Lower lobe of right lung (tissue), 2 donors: ENCODE results near the gene SS18. TPM values are rescaled to one million over a fixed set of nuclear protein-coding genes. Genes with fewer than 3 reads are reported as not detected.

ENCODE experiments used
- ATAC-seq, 2 donors: fragments of 200-7000 bp; cut with Tn5 transposase; one replicate each; pipeline ENCODE4 v1.9.1; 2020 to 2022; ENCODE audit warnings: mild to moderate bottlenecking in 2 of 2, moderate library complexity in 2 of 2
- DNase-seq: peaks from one replicate; pipeline ENCODE4 v3.0.0-alpha.2; 2020
- H3K27ac ChIP-seq: fragments of 200-600 bp; one replicate; pipeline ENCODE4 v1.8.0; 2022
- H3K27me3 ChIP-seq: fragments of 200-600 bp; one replicate; pipeline ENCODE4 v1.8.0; 2022; ENCODE audit warnings: low read depth
- H3K36me3 ChIP-seq: fragments of 200-600 bp; one replicate; pipeline ENCODE4 v1.8.0; 2022; ENCODE audit warnings: mild to moderate bottlenecking
- H3K4me1 ChIP-seq: fragments of 200-600 bp; one replicate; pipeline ENCODE4 v1.8.0; 2022
- H3K4me3 ChIP-seq: fragments of 200-600 bp; one replicate; pipeline ENCODE4 v1.8.0; 2022; ENCODE audit warnings: mild to moderate bottlenecking
- H3K9me3 ChIP-seq: fragments of 200-600 bp; one replicate; pipeline ENCODE4 v1.8.0; 2022
- intact Hi-C: fragments of 100-400 bp; cut with DNase I; formaldehyde crosslinking; loops from one replicate; pipeline ENCODE4 v1.11.0; 2022
- total RNA-seq: library from RNA; stranded (reverse); fragmentation: NEBNext Ultra II Directional; extraction: Animal tissue kit (Norgen Biotek cat#: 25700); gene quantifications from one replicate; pipeline ENCODE4 v1.2.1, GENCODE V29; 2021
- TF ChIP-seq, protein P1 (sequence below): fragments of 200-600 bp; IDR thresholded peaks from one replicate; pipeline ENCODE4 v1.8.0; 2022; ENCODE audit warnings: antibody characterized with exemption, mild to moderate bottlenecking
- donor health status: DM: no; HTN: yes; CAD: no; lungs with severe emphysema.

SS18 gene
- total RNA-seq, 1 donor from 2014 or later, result 57.1 TPM

DNA sequence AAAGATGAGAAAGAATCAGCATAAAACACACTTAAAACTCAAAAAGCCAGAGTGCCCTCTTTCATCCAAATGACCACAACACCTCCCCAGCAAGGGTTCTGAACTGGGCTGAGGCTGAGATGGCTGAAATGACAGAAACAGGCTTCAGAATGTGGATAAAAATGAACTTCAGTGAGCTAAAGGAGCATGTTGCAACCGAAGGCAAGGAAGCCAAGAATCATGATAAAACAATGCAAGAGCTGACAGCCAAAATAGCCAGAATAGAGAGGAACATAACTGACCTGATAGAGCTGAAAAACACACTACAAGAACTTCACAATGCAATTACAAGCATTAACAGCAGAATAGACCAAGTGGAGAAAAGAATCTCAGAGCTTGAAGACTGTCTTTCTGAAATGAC is 31.1 kb upstream of the SS18 start:
- H3K9me3 ChIP-seq, result peaks cover 6% of the 10 kb centered on the region
- intact Hi-C loops, result no loop called here

GRCh38 chr18:26119246-26119645 is 28.8 kb upstream of the SS18 start:
- Histone ChIP-seq H3K27ac (no peak overlapping the region), H3K4me3 (no peak overlapping the region), H3K9me3 (peaks cover 6% of the 10 kb centered on the region), H3K27me3 (no peaks in the 10 kb centered on the region), H3K4me1 (no peaks in the 10 kb centered on the region), H3K36me3 (no peaks in the 10 kb centered on the region)
- DNase-seq (no peak), ATAC-seq (no peak)
- TF ChIP-seq, protein P1, sequence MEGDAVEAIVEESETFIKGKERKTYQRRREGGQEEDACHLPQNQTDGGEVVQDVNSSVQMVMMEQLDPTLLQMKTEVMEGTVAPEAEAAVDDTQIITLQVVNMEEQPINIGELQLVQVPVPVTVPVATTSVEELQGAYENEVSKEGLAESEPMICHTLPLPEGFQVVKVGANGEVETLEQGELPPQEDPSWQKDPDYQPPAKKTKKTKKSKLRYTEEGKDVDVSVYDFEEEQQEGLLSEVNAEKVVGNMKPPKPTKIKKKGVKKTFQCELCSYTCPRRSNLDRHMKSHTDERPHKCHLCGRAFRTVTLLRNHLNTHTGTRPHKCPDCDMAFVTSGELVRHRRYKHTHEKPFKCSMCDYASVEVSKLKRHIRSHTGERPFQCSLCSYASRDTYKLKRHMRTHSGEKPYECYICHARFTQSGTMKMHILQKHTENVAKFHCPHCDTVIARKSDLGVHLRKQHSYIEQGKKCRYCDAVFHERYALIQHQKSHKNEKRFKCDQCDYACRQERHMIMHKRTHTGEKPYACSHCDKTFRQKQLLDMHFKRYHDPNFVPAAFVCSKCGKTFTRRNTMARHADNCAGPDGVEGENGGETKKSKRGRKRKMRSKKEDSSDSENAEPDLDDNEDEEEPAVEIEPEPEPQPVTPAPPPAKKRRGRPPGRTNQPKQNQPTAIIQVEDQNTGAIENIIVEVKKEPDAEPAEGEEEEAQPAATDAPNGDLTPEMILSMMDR, result no peak
- intact Hi-C loops, result no loop called here

More for the DNA sequence above, 31.1 kb upstream of the SS18 start:
- DNase-seq, result no peak
- TF ChIP-seq, protein P1, result no peak
- Histone ChIP-seq H3K27me3 (no peaks in the 10 kb centered on the region), H3K4me3 (no peak overlapping the region), H3K36me3 (no peaks in the 10 kb centered on the region), H3K4me1 (no peaks in the 10 kb centered on the region), H3K27ac (no peak overlapping the region)
- ATAC-seq, result no peak

DNA sequence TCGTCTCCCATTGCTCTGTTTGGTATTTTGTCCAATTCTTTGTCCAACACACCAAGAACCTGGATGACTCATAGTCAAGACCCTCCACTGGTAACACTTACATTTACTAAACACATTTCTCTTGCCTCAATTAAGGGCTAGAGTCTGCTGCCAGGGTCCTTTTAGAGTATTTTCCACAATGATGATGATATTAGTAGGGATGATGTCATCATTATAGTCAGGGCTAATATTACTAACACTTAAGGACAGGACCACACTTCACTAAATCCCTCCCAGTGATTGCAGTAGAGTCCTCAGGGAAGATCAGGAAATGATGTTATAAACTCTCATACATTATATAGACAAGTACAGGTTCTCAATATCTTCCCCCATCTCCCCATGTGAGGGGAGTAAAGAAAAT is 13.6 kb upstream of the SS18 start:
- Histone ChIP-seq H3K36me3 (no peaks in the 10 kb centered on the region), H3K9me3 (no peaks in the 10 kb centered on the region), H3K27ac (no peak overlapping the region), H3K4me3 (no peak overlapping the region), H3K27me3 (no peaks in the 10 kb centered on the region), H3K4me1 (no peaks in the 10 kb centered on the region)
- DNase-seq, result no peak
- TF ChIP-seq, protein P1, result no peak
- intact Hi-C loops, result no loop called here
- ATAC-seq, result peak in 1 of 2 donors; percentile 12

DNA sequence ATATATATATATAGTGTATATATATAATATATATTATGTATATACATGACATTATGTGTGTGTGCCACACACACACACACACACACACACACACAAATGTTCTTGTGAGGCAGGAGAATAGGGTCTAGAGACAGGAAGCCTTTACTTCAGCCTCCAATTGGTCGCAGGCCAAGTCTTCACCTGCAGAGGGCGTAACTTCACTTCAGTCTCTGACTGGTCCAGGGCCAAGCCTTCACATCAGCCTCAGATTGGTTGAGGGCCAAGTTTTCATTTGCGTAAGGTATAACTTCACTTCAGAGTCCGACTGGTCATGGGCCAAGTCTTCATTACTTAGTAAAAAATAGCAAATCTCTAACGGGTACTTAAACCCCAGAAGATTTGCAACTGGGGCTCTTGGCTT is 13.2 kb upstream of the SS18 start:
- Histone ChIP-seq H3K36me3 (no peaks in the 10 kb centered on the region), H3K9me3 (no peaks in the 10 kb centered on the region), H3K27ac (no peak overlapping the region), H3K4me3 (no peak overlapping the region), H3K4me1 (no peaks in the 10 kb centered on the region), H3K27me3 (no peaks in the 10 kb centered on the region)
- DNase-seq (no peak), ATAC-seq (peak; percentile 73 to 75)
- TF ChIP-seq, protein P1, result peak; percentile 11
- intact Hi-C loops, result no loop called here

DNA sequence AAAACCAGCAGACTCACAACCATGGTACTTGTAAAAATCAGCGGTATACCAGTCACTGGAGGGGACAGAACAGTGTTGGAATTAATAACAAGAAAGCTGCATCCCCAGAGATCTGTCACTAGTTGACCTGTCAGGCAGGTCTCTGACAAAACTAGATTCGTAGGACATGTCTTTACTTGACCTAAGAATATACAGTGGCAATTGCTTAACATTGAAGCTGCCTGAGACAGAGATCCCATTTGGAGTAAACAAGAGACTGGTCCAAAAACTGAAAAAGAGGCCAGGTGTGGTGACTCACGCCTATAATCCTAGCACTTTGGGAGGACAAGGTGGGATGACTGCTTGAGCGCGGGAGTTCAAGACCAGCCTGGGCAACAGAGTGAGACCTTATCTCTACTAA is 7.2 kb upstream of the SS18 start:
- no peaks in the 10 kb centered on the region for H3K4me1 ChIP-seq
- no peak overlapping the region for H3K4me3 ChIP-seq
- H3K27me3 ChIP-seq, result no peaks in the 10 kb centered on the region
- no peaks in the 10 kb centered on the region for H3K36me3 ChIP-seq
- H3K9me3 ChIP-seq, result no peaks in the 10 kb centered on the region
- no peak for DNase-seq
- H3K27ac ChIP-seq, result no peak overlapping the region
- TF ChIP-seq, protein P1, result no peak
- intact Hi-C loops, result no loop called here
- ATAC-seq, result no peak

DNA sequence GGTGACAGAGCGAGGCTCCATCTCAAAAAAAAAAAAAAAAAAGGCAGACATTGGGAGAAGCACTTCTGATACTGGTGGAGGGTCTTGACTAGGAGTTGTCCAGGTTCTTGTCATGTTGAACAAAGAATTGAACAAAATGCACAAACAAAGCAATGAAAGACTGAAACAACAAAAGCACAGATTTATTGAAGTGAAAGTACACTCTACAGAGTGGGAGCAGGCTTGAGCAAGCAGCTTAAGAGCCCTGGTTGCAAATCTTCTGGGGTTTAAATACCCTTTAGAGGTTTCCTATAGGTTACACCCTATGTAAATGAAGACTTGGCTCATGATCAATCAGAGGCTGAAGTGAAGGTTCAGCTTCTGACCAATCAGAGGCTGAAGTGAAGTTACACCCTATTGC is 6.4 kb upstream of the SS18 start:
- H3K4me3 ChIP-seq, result no peak overlapping the region
- ATAC-seq (no peak), DNase-seq (no peak)
- H3K27me3 ChIP-seq, result no peaks in the 10 kb centered on the region
- H3K4me1 ChIP-seq, result no peaks in the 10 kb centered on the region
- intact Hi-C loops, result no loop called here
- H3K27ac ChIP-seq, result no peak overlapping the region
- TF ChIP-seq, protein P1, result no peak
- no peaks in the 10 kb centered on the region for H3K36me3 ChIP-seq
- H3K9me3 ChIP-seq, result no peaks in the 10 kb centered on the region
